Measurements from ENCODE around the gene C20orf144. TPM values are rescaled to one million over a fixed set of nuclear protein-coding genes. Genes with fewer than 3 reads are reported as not detected.

The C20orf144 gene
- total and polyA plus RNA-seq, 9 of the 15 experiments (the other 6 are each of a cell fraction or from before 2014, with no cell fraction given), result 0.04 to 0.23 (median 0.11) TPM; not detected in 2

DNA sequence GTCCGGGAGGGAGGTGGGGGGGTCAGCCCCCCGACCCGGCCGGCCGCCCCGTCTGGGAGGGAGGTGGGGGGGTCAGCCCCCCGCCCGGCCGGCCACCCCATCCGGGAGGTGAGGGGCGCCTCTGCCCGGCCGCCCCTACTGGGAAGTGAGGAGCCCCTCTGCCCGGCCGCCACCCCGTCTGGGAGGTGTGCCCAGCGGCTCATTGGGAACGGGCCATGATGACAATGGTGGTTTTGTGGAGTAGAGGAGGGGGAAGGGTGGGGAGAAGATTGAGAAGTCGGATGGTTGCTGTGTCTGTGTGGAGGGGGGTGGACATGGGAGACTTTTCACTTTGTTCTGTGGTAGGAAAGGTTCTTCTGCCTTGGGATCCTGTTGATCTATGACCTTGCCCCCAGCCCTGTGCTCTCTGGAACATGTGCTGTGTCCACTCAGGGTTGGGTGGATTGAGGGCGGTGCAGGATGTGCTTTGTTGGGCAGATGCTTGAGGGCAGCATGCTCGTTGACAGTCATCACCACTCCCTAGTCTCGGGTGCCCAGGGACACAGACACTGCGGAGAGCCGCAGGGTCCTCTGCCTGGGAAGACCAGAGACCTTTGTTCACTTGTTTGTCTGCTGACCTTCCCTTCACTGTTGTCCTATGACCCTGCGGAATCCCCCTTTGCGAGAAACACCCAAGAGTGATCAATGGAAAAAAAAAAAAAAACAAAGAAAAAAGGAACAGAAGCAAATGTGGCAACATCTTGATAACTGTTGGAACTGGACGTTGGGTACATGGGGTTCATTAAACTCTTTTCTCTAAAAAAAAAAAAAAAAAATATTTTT, 39.7 kb downstream of the C20orf144 start:
- Histone ChIP-seq H3K9me1 (ENCODE audit: control insufficient read depth, insufficient read depth, low read length) (peaks cover 4% of the 10 kb centered on the region), H3K9ac (ENCODE audit: insufficient read depth in 1 of 2, low read depth in 2 of 2, low read length in 2 of 2) (no peak overlapping the region), H3K27me3 (ENCODE audit: control insufficient read depth in 2 of 2, insufficient read depth in 2 of 2, low read length in 2 of 2) (no peaks in the 10 kb centered on the region; a peak in 1 of 5 replicates), H3K9me3 (replicated peaks; ENCODE audit: control insufficient read depth, insufficient read depth, low read depth, low read length) (no peaks in the 10 kb centered on the region), H3K4me3 (no peak overlapping the region), H3K4me2 (ENCODE audit: insufficient read depth, low read length) (no peak overlapping the region), H3K79me2 (ENCODE audit: control insufficient read depth, insufficient read depth, low read length) (no peaks in the 10 kb centered on the region), H3K27ac (ENCODE audit: extremely low read depth, low read depth, low read length) (no peak overlapping the region), H3K4me1 (replicated peaks in 1 of 2; ENCODE audit: control insufficient read depth in 2 of 2, insufficient read depth in 2 of 2, low read length in 2 of 2) (peaks cover 0 to 2% of the 10 kb centered on the region in 2 experiments; a peak in 2 of 5 replicates), H4K20me1 (replicated peaks; ENCODE audit: control insufficient read depth, insufficient read depth, low read length) (no peaks in the 10 kb centered on the region), H3K36me3 (ENCODE audit: control insufficient read depth, insufficient read depth, low read length) (peaks cover 3% of the 10 kb centered on the region; the same call in 1 of the 3 replicates), H2AFZ (ENCODE audit: low read depth, low read length) (no peak overlapping the region)
- intact Hi-C loops (cut with micrococcal nuclease) (no loop called here), in situ Hi-C loops (cut with MboI) (no loop called here)
- no peak for TF ChIP-seq CREB1 (IDR thresholded peaks at IDR 0.05)
- TF ChIP-seq CREB1 (CRISPR knock-in tag; IDR thresholded peaks at IDR 0.05), result no peak
- TF ChIP-seq, protein P1, sequence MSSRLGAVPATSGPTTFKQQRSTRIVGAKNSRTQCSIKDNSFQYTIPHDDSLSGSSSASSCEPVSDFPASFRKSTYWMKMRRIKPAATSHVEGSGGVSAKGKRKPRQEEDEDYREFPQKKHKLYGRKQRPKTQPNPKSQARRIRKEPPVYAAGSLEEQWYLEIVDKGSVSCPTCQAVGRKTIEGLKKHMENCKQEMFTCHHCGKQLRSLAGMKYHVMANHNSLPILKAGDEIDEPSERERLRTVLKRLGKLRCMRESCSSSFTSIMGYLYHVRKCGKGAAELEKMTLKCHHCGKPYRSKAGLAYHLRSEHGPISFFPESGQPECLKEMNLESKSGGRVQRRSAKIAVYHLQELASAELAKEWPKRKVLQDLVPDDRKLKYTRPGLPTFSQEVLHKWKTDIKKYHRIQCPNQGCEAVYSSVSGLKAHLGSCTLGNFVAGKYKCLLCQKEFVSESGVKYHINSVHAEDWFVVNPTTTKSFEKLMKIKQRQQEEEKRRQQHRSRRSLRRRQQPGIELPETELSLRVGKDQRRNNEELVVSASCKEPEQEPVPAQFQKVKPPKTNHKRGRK (tag; IDR thresholded peaks at IDR 0.05), result no peak
- TF ChIP-seq ZNF212 (CRISPR knock-in tag; IDR thresholded peaks at IDR 0.05), result no peak
- TF ChIP-seq ZBTB7A (IDR thresholded peaks at IDR 0.05; ENCODE audit: borderline replicate concordance, control insufficient read depth, low read depth, low read length), result no peak
- TF ChIP-seq, protein P2, sequence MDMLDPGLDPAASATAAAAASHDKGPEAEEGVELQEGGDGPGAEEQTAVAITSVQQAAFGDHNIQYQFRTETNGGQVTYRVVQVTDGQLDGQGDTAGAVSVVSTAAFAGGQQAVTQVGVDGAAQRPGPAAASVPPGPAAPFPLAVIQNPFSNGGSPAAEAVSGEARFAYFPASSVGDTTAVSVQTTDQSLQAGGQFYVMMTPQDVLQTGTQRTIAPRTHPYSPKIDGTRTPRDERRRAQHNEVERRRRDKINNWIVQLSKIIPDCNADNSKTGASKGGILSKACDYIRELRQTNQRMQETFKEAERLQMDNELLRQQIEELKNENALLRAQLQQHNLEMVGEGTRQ (CRISPR knock-in tag; IDR thresholded peaks at IDR 0.05), result no peak
- no peak for TF ChIP-seq DMBX1 (CRISPR knock-in tag; IDR thresholded peaks at IDR 0.05; ENCODE audit: borderline replicate concordance)
- TF ChIP-seq, protein P3, sequence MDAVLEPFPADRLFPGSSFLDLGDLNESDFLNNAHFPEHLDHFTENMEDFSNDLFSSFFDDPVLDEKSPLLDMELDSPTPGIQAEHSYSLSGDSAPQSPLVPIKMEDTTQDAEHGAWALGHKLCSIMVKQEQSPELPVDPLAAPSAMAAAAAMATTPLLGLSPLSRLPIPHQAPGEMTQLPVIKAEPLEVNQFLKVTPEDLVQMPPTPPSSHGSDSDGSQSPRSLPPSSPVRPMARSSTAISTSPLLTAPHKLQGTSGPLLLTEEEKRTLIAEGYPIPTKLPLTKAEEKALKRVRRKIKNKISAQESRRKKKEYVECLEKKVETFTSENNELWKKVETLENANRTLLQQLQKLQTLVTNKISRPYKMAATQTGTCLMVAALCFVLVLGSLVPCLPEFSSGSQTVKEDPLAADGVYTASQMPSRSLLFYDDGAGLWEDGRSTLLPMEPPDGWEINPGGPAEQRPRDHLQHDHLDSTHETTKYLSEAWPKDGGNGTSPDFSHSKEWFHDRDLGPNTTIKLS (IDR thresholded peaks at IDR 0.05; ENCODE audit: borderline replicate concordance, low read depth), result no peak
- no peak for TF ChIP-seq NCOA2 (IDR thresholded peaks at IDR 0.05; ENCODE audit: partially characterized antibody in 2 of 2)
- TF ChIP-seq SRF (CRISPR knock-in tag; IDR thresholded peaks at IDR 0.05), result no peak
- TF ChIP-seq, protein P4, sequence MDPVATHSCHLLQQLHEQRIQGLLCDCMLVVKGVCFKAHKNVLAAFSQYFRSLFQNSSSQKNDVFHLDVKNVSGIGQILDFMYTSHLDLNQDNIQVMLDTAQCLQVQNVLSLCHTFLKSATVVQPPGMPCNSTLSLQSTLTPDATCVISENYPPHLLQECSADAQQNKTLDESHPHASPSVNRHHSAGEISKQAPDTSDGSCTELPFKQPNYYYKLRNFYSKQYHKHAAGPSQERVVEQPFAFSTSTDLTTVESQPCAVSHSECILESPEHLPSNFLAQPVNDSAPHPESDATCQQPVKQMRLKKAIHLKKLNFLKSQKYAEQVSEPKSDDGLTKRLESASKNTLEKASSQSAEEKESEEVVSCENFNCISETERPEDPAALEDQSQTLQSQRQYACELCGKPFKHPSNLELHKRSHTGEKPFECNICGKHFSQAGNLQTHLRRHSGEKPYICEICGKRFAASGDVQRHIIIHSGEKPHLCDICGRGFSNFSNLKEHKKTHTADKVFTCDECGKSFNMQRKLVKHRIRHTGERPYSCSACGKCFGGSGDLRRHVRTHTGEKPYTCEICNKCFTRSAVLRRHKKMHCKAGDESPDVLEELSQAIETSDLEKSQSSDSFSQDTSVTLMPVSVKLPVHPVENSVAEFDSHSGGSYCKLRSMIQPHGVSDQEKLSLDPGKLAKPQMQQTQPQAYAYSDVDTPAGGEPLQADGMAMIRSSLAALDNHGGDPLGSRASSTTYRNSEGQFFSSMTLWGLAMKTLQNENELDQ (CRISPR knock-in tag; IDR thresholded peaks at IDR 0.05; ENCODE audit: borderline replicate concordance), result no peak
- no peak for TF ChIP-seq RFX7 (CRISPR knock-in tag; IDR thresholded peaks at IDR 0.05)
- WGBS (ENCODE audit: insufficient coverage, low coverage, missing lambda C conversion rate), result 36% methylated on average over 7 of the region's 27 CpGs
- no TSS peak for BruUV-seq (replicated peaks)
- FAIRE-seq, result no peak
- ChIA-PET POLR2A (interaction anchor here (0.8 kb wide), 1 partner anchor 10 kb away, joined by 3 read pairs; no protein-coding TSS in a partner anchor), CTCF (ENCODE audit: low intra/inter-chr PET ratio) (no interaction called here)
- no peak for ATAC-seq
- no peak for DNase-seq (ENCODE audit: extremely low read depth in 1 of 4, low spot score in 3 of 4)

Measured in K562 (cell line).